22Rv1 (cell line): ENCODE results near the gene TRIM32.

Source experiments
- H3K27ac ChIP-seq: fragments of 450-650 bp; 2 replicates; pipeline ENCODE4 v1.5.1; 2017
- ZFX ChIP-seq: fragments of 450-650 bp; IDR thresholded peaks from 2 replicates; pipeline ENCODE4 v1.6.1; 2017; ENCODE audit warnings: antibody characterized with exemption, borderline replicate concordance
- TF ChIP-seq, protein P1 (sequence below): fragments of 450-650 bp; IDR thresholded peaks from 2 replicates; pipeline ENCODE4 v1.5.1; 2017; ENCODE audit warnings: mild to moderate bottlenecking

TRIM32 gene

DNA sequence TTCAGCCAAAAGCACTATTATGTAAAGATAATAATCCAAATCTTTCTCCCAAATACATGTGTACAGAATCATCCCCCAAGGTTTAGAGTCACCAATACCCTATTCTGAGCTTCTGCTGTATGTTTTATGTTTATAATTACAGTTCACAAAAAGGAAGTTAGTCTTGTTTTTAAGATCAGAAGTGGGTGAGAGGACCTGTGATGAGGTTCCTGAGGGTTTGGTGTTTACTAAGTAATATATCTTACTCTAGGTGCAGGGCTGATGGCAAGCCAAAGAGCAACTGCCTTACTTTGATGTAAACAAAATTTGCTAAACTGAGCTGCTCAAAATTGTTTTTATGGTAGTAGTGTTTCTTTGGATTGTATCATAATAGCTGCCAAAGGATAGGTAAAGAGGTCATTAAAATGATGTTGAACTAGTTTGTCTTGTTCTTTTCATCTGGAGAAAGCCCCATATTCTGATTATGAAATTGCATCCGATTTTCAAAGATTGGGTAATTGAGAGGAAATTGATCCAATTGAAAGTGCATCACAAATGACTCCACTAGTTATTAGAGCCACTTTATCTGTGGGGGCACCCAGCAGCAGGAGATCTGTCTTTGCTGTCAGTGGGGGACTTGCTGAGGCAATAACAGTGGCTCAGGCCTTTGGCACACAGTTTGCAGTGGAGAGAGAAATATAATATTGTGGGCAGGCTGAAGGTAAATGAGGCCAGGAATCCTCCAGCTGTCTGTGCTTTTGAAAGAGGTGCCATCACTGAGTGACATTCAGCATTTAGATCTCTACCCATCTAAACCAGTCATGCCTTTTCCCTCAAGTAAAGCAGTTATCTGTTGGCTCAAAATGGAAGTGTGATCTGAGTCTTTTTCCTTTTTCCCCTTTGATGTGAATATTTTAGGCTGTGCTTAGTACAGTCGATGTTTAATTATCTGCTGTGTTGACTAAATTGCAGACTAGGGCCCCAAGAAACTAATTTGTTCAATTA is 14.1 kb downstream of the TRIM32 start:
- H3K27ac ChIP-seq = no peak overlapping the region

DNA sequence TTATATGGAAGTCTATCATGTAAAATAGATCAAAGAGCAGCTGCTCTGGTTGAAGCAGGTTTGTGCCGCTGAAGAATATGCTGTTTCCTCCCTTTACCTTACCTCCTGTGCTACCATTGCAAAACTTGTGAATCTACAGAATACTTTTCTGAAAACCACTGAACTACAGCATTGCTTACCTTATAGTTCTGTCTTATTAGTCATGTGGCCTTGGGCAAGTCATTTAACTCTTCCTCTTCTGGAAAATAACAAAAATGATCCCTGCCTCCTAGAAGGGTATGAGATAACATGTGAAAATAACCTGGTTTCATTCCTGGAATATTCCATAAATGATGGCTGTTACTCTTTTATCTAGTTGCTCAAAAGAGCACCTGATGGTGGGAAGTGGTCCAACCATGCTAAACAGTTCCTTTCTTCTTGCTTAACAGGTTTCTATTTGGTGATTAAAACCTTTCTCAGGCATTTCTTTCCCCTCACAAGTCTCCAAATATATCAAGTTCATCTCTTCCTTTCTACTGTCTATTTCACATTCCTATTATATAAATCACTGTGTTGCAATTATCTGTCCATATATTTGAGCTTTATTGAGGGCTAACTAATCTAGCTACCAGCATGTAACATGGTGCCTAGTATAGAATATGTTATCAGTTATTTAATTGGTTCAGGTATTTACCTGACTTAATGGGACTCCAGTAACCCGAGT is 15.0 kb downstream of the TRIM32 start:
- H3K27ac ChIP-seq = no peak overlapping the region
- TF ChIP-seq, protein P1, sequence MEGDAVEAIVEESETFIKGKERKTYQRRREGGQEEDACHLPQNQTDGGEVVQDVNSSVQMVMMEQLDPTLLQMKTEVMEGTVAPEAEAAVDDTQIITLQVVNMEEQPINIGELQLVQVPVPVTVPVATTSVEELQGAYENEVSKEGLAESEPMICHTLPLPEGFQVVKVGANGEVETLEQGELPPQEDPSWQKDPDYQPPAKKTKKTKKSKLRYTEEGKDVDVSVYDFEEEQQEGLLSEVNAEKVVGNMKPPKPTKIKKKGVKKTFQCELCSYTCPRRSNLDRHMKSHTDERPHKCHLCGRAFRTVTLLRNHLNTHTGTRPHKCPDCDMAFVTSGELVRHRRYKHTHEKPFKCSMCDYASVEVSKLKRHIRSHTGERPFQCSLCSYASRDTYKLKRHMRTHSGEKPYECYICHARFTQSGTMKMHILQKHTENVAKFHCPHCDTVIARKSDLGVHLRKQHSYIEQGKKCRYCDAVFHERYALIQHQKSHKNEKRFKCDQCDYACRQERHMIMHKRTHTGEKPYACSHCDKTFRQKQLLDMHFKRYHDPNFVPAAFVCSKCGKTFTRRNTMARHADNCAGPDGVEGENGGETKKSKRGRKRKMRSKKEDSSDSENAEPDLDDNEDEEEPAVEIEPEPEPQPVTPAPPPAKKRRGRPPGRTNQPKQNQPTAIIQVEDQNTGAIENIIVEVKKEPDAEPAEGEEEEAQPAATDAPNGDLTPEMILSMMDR = no peak
- no peak for TF ChIP-seq ZFX

More for the DNA sequence above, 14.1 kb downstream of the TRIM32 start:
- TF ChIP-seq, protein P1 = no peak
- TF ChIP-seq ZFX = no peak

DNA sequence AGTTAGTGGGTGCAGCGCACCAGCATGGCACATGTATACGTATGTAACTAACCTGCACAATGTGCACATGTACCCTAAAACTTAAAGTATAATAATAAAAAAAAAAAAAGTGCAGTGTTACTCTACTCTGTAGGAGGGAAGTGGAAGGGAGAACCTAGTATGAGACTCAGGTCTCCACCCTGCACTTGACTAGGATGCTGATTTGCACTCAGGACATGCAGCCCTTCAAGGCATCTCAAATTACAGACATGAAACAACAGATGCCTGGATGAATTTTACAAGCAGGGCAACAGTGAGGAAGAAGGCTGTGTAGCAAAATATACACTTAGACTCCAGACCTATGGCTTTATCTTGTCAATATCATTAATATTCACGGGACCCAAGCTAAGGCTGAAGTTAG is 16.5 kb downstream of the TRIM32 start:
- H3K27ac ChIP-seq = no peak overlapping the region
- TF ChIP-seq ZFX = no peak
- TF ChIP-seq, protein P1 = no peak

DNA sequence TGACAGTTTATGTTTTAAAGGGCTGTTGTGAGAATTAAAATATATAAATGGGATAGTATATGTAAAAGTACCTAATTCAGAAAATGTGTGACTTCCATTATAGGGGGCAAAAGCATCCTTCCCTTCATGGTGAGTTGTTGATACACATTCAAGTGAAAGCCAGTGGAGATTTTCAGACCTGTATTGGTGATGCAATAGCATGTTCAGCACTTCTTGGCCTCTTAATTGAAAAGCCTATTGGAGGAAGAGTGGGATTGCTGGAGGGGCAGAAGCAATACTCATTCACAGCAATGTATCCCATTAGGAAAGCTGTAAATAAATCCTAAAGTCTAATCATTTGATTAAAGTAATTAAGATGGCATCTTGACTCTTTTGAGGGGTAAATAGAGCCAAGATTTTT is 17.4 kb downstream of the TRIM32 start:
- no peak overlapping the region for H3K27ac ChIP-seq

DNA sequence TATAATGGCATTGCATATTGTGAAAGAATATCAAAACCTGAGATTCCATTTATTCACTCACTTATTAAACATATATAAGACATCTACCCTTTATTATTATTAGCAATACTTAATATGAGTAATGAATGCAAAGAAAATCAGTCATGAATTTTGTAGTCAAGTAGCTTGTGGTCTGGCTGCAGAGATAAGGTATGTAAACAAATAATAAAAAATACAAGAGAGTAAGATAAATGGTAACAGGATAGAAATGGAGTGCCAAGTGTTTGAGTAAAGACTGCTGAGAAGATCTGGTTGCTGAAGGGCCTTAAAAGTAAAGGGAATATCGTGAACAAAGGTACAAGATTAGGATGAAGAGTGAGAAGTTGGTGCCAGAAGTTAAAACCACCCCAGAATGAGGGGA is 18.4 kb downstream of the TRIM32 start:
- no peak for TF ChIP-seq ZFX
- TF ChIP-seq, protein P1 = no peak
- no peak overlapping the region for H3K27ac ChIP-seq

More for the DNA sequence above, 17.4 kb downstream of the TRIM32 start:
- TF ChIP-seq, protein P1 = no peak
- TF ChIP-seq ZFX = no peak

DNA sequence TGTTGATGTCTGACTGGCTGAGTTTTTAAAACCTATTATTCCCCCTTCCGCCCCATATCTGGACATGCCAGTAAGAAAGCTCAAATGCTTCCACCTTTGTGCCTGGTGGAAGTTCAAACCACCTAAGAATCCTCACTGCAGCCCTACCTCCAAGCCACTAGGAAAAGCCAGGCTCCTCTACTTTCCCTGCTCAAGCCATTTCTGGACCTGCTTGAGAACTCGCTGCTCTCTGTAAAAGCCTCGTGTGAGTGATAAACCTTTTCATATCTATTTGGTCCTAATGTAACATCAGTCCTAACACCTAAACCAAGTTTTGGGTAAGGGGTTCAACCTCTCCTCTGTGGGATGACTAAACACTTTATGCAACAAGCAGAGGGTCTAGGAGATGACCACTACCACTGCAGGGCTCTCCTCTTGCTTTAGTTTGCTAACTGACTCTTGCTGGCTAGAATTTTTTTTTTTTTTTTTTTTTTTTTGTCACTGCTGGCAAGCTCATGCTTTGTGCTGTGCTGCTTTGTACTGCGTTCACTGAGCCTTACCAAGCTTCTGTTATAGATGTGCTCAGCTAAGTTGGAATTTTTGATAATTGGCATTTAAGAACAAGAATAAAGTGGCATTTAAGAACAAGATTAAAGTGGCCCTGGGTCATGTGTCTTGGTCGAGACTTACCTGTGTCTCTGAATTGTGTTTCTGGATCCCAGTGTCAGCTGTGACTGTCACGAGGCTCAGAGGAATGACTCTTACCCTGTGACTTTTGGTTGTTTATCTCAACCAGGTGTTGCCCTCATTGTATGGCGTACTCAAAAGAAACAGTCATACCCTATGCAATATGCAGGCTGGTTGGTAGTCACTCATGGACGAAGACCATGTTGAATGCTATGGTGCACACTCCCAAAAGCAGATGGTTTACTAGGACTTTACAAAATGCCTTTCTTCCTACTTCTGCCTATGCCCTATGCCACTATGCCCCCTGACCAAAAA is 19.5 kb downstream of the TRIM32 start:
- H3K27ac ChIP-seq = no peak overlapping the region
- TF ChIP-seq ZFX = no peak
- TF ChIP-seq, protein P1 = no peak
